HG03066 (cell line): ENCODE results near the gene RACK1.

Experiments used
- ATAC-seq: cut with Tn5 transposase; IDR thresholded peaks from one replicate; pipeline ENCODE4 v1.9.1; 2021; ENCODE audit warnings: low read depth; ENCODE audit not compliant: unreplicated experiment

RACK1 gene

DNA sequence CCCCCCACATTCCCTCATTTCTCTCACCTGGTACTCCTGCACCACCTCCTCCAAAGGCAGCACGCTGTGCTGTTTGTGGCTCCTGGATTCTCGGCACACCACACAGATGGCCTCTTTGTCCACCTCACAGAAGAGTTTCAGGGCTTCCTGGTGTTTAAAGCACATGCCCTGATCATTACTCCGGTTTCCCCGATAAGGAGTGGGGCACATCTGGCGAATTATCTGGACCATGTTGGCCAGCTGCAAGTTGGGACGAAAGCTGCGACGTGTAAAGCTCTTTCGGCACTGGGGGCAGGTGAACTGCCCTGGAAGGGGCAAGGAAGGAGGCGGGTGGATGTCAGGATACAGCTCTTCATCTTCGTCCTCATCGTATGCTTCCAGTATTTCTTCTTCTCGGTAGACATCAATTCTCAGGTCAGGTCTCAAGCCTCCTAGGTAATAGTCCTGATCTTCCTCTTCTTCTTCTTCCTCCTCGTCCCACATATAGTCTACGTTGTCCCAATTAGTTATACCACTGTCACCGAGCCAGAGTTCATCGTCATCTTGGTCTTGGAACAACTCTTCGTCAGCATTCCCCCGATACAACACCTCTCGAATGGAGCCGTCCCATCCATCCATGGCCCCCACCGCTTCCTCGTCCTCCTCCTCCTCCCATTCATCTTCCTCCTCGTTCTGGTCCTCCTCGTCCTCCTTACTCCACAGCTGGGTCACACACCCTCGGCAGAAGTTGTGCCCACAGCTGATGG, 16.4 kb upstream of the RACK1 start:
- ATAC-seq = peak; percentile 2

DNA sequence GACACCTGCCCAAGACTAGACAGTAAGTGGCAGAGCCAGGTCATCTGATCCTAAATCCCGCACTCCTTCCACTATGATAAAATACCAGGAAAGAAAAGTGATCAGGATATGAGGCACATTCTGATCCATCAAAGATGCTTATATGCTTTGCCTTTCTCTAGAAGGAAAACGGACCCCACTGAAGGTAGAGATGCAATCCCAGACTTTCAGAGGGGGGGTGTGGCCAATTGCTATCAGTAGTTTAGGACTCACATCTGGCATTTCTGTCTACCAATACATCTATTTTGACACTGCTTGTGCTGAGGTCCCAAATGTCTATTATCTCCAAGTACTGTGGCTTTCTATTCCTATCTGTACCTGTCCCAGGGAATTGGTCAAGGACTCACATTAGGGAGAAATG, 15.6 kb upstream of the RACK1 start:
- ATAC-seq = no peak

DNA sequence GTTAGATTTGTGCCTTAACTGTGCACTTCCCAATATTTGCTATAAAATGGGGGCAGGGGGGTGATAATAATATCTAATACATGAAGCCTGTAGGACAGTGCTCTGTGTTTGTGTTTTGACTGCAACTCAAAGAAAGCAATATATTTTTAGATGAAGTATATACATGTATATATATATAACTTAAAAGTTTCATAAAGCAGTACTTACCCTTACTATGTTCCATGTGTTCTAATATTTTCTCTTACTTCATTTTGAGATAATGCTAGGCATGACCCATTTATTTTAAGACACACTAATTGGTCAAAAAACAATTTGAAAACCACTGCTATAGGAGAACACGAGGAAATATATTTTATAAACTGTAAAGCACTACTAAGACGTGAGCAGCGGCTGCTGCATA, 14.9 kb upstream of the RACK1 start:
- no peak for ATAC-seq

DNA sequence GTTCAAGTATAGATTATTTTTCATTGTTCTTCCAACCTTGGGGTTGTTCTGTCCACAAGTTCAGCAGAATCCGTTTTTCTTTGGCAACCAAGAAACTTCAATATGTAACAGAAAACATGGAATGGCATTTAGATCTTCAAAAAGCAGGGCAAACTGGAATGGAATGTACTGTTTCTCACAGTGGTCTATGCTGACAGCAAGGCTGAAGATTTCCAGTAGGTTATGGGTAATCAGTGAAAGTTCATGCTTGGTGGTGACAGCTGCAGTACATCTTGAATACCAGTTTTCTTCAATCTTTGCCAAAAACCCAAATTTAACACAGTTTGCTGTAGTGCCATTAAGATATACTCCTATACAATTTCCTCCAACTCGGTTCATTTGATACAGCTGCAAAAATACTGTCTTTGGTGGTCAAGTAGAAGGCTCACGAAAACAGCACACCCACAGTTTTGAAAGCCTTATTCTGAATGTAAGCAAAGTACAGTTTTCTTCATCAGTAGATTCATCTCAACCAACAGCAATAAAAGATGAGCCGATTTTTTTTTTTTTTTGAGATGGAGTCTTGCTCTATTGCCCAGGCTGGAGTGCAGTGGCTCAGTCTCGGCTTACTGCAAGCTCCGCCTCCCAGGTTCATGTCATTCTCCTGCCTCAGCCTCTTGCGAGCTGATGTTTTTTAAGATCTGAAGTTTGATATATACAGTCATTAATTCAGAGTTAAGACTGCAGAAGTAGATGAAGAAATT, 12.3 kb upstream of the RACK1 start:
- ATAC-seq = no peak

DNA sequence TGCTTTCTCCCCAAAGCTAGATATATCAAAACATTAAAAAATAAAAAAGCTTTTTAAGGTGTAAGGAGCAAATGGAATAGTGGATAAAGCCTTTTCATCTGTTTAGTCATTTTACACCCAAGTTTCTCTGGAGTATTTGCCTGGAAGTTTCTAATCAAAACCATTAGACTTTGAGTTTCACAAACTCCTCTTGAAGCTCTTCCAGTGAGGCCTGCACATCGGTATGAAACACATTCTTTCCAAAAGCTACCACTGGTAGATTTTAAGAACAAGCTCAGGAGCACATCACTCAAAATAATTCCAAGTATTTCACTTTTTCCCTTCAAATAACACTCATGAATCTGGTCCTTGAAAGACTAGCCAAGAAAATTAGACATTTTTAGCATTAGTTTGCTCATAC, 11.6 kb upstream of the RACK1 start:
- no peak for ATAC-seq

DNA sequence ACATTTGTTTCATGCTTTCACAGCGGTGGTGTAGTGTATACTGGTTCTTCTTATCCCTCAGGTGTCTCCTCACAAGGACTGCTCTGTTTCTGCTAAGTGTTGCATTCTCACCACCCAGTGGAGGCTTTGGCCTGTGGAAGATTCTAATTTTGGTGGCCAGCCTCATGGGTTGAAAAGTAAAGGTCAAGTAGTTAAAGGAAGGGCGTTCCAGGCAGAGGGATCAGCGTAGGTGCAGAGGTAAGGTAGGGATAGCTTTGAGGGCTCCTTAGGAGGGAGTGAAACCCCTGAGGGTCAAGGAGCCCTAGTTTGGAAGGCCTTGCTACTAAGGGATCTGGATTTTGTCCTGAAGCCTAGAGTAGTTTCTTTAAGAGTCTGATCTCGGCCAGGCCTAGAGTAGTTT, 4.6 kb upstream of the RACK1 start:
- ATAC-seq = no peak

DNA sequence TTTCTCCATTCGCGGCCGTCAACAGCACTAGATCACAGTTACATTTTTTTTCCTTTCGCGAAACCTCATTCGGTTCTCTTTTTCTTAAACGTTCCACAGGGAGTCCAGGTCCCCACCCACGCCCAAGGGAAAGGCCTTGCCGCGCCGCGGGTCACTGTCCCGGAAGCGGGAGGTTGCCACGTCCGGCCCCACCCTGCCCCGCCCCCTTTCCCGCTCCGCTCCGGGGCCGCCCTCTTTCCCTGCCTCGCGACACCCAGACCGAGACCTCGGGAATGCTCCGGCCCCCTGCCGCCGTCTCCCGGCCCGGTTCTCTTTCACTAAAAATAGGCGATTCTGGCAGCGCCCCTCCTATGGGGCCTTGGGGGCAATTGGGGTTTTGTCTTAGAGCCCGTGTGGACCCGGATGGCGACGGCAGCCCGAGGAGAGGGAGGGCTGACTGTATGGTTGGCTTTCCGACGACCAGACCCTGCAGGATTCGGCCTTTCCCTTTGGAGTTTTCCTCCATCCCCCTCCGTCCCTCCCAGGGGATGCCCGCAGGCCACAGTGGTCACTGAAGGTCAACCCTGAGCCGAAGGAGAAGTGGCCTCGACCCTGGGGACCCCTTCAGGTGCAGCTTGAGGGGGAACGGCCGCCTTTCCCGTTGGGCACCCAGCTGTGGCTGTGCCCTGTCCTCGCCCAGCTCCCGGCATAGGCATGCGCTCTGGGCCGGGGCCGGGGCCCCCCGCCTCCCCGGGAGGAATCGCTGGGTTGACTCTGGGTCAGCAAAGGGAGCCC, 2.8 kb upstream of the RACK1 start:
- peak; percentile 40 for ATAC-seq

DNA sequence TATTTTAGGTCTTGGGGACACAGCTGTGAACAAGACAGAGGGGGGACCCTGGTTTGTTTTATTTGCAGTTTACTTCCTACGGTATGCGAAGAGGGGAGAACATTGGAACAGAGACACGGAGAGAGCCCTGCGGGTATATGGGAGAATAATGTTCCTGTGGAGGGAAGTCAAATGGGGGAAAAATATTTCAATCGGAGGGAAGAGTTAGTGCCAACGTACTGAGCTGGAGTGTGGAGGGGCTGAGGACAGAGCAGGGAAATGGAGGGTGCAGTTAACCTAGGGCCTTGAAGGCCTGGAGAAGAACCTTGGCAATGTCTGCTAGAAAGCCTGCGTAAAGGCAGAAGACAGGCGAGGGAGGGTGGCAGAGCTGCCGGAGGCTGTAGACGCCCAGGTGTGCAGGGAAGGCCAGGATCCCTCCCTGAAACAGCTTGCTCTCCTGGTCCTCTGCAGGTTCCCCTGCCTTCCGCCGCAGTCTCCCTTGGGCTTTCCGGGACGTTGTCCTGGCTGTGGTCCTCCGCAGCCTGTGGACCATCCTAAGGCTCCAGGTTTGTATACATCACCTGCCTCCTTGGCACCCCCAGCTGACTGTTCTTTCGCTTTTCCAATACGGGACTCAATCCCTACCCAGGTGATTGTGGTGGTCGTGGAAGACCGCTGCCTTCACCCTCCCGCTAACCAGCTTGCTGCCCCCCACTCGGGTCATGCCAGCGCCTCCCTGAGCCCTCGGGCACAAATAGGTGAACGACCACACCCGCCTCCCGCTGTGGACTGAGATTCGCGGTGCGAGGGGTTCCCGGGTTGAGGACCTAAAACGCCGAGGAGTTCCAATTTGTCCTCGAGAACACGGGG, 1.9 kb upstream of the RACK1 start:
- no peak for ATAC-seq

DNA sequence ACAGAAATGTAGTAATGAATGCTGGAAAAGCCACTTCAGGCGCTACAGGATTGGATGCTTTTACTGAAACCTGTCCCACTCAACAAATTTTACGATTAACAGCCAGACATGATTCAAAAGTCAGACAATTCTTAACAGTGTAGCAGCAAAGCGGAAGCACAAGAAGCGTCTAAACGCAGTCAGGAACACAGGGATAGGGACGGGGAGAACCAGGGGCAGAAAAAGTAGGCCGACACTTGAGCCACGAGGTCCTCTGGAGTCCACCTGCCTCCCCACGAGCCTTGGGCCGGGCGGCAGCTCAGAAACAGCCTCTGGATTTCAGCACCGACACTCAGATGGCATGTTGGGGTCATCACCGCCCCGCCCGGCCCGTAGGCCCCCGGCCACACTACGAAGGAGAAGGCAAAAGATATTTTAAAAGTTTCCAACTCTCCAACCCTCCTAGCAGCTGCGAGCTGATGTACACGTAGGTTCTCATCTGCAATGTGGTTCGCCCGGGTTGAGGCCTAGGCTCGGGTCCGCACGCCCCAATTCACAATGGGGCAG, 615 bp downstream of the RACK1 start:
- ATAC-seq = no peak

DNA sequence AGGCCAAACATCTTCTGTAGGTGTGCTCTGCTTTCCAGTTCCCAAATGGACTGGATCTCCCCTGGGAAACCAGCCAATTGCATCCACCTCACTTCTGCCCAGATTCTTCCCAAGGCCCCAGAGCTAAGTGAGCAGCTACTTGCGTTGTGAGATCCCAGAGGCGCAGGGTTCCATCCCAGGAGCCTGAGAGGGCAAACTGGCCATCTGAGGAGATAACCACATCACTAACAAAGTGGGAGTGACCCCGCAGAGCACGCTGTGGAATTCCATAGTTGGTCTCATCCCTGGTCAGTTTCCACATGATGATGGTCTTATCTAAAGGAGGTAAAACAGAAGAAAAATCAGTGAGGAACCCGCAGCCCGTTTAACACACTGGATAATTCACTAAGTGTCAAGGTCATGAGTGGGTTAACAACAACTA, 1.7 kb downstream of the RACK1 start:
- no peak for ATAC-seq

DNA sequence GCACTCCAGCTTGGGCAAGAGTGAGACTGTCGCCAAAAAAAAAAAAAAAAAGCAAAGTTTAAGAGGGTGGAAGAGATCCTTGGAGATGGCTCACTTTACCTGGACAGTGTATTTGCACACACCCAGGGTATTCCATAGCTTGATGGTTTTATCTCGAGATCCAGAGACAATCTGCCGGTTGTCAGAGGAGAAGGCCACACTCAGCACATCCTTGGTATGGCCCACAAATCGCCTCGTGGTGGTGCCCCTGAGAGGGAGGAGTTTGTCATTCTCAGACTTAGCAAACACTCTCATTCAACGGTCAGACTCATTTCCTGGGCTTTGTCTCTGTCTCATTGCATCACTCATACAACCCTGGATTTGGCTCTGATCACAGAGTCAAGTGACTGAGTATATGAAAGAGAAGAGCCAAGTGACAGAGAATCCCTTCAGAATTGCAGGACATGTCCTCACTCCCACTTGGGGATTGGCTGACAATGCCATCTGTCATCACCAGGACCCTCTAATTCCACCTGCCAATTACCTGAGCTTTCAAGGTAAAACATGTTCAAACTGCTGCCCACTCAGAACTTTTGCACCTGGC, 2.2 kb downstream of the RACK1 start:
- no peak for ATAC-seq

DNA sequence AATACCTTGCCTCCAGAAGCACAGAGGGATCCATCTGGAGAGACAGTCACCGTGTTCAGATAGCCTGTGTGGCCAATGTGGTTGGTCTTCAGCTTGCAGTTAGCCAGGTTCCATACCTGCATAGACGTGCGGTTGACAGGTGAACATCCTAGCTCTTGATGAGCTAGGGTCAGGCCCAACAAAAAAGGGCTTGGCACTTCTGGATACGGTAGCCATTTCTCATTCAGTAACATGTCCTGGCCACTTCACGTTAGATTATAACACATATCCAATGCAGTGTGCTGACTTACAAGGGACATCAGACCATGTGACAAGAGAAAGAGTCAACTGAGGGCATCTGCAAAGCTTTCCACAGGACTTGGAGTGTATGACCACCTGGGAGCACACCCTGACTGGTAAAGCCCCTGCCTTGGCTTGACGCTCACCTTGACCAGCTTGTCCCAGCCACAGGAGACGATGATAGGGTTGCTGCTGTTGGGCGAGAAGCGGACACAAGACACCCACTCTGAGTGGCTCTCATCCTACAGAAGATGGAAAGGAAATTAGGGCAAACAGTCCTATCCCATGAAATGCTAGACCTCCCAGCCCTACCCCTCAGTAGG, 4.5 kb downstream of the RACK1 start:
- ATAC-seq = no peak

DNA sequence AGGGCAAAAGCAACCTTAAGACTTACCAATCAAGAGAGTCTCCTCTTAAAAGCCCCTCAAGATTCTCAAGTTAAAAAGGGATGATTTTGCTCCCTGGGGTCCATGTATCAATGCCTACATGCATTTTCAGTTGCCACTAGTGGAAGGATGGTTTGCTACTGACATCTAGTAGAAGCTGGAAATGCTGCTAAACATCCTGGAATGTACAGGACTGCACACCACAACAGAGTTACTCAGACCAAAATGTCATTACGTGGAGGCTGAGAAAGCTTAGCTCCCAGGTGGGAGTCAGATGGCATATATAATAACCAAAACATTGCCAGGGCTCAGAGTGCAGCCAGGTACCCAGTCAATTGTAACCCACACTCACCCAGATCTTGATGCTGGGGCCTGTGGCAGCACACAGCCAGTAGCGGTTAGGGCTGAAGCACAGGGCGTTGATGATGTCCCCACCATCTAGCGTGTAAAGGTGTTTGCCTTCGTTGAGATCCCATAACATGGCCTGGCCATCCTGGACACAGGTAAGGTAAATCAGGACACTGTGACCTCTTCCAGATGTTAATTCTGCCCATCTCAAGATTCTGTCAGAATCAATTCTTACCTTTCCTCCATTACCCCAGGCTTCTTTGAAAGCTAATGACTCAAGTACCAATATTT, 5.8 kb downstream of the RACK1 start:
- ATAC-seq = no peak

DNA sequence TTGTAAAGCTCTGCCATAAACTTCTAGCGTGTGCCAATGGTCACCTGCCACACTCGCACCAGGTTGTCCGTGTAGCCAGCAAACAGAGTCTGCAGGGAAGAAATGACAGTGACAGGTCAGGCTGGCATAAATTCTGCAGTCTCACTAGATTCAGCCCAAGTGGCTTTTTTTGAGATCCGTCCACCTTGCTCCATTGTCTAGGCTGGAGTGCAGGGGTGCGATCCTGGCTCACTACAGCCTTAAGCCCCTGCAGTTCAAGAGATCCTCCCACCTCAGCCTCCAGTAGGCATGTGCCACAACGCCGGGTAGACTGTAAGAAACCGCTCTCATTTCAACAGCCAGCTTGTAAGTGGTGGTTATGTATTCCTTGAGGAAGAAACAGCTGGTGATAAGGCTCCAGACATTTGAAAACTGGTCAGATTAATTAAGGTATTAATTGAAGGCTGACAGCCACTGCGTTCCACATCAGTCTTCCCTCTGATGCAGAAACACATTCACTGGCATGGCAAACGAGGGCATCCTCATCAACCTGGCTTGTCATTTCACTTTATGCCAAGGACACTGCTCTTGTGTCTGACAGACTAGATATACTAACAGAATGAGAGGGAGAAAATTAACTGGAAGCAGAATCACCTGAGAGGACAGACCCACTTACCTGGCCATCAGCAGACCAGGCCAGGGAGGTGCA, 6.6 kb downstream of the RACK1 start:
- ATAC-seq = no peak

DNA sequence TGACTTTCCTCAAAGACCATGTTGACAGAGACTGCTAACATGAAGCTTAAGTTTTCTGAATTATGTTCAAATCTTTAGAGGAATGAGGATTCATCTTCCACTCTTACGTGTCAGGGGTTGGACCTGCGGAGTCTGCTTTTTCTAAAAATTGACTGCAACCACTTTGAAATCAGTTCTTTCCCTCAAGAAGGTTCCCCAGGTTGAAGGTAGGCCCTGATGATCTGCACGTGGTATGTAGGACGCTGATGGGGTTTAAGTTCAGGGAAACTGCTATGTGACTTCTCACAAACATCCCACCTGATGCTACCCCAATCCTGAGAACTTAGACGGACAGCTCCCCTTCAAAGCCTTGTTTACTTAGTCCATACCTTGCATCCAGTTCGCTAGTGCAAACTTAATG, 7.2 kb downstream of the RACK1 start:
- no peak for ATAC-seq

DNA sequence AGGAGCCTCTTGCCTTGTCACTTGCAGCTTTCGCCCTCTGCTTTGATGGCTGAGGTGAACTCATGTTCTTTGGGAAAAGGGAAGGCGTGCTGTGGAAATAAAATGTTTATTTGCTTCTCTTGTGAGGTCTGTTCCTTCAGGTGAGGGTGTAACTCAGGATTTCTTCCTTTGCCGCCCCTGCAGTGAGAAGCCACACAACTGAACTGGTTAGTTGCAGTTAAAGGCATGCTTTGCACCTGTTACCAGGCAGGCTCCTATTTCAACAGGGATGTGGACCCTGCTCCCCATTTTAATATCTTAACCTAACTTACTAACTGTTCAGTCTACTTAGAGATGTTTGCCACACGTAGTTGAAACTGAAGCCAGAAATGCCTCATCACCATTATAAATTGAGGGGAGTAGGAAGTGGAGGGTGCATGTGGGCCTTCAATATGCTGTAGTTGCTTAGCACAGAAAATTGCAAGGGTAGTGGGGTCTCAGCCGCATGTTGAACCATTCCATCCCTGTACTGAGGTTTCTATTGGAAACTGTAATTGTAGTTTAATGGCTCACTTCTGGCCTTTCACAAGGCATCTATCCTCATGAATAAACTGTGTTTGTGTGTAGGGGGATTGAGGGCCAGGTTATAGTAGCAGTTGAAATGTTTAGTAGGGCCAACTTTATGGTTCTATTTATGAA, 7.9 kb downstream of the RACK1 start:
- ATAC-seq = no peak

DNA sequence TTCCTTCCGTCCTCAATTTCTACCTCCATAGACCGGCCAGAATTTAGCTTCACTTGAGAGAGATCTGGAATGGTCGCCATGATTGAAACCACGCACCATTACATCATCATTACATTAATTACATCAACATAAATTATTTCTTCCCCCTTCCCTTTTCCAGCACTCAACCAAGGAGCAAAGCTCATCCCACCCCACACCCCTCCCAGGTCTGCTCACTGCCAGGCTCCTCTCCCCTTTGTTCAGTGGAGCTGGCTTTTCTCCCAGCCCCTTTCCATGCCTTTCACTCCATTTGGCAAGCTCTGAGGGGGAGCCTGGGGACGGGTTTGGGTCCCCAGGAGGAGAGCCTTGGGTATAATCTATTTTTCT, 8.4 kb downstream of the RACK1 start:
- no peak for ATAC-seq
